ENCODE measurements around the gene OBSCN.
"Not testable (repeated sequence)": the region's sequence is repeated elsewhere in the genome, so short reads cannot be mapped to it uniquely, and the experiment has no call there.

The OBSCN gene

DNA sequence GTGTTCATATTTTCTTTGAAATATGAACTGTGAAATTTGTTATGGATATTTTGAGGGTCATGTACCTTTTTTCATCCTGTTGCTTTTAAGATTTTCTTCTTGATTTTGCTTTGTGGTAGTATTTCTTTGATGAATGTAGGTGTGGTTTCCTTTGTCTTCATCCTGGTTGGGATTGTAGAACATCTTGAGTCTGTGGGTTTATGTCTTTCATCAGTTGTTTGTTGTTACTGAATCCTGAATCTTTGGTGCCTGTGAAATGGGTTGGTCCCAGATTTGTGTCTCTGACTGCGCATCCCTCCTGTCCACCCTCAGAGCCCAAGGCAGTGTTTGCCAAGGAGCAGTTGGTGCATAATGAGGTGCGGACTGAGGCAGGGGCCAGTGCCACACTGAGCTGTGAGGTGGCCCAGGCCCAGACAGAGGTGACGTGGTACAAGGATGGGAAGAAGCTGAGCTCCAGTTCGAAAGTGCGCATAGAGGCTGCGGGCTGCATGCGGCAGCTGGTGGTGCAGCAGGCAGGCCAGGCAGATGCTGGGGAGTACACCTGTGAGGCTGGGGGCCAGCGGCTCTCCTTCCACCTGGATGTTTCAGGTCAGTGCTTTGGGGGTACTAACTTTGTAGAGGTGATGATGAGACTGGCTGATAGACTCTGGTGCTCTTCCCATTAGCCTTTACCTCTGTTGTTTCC lies 38.5 kb downstream of the OBSCN start:
- Histone ChIP-seq H3K27me3 (ENCODE audit: insufficient read depth, low read length) (no peaks in the 10 kb centered on the region), H3K4me3 (ENCODE audit: low read length) (no peak overlapping the region), H3K9me3 (ENCODE audit: insufficient read depth, low read depth, low read length) (peaks cover 49% of the 10 kb centered on the region), H3K36me3 (ENCODE audit: insufficient read depth, low read depth, low read length) (peaks cover 96% of the 10 kb centered on the region), H3K9ac (ENCODE audit: low read depth, low read length) (no peak overlapping the region), H3K4me1 (ENCODE audit: insufficient read depth, low read length) (no peaks in the 10 kb centered on the region), H3K27ac (ENCODE audit: low read length) (no peak overlapping the region)

DNA sequence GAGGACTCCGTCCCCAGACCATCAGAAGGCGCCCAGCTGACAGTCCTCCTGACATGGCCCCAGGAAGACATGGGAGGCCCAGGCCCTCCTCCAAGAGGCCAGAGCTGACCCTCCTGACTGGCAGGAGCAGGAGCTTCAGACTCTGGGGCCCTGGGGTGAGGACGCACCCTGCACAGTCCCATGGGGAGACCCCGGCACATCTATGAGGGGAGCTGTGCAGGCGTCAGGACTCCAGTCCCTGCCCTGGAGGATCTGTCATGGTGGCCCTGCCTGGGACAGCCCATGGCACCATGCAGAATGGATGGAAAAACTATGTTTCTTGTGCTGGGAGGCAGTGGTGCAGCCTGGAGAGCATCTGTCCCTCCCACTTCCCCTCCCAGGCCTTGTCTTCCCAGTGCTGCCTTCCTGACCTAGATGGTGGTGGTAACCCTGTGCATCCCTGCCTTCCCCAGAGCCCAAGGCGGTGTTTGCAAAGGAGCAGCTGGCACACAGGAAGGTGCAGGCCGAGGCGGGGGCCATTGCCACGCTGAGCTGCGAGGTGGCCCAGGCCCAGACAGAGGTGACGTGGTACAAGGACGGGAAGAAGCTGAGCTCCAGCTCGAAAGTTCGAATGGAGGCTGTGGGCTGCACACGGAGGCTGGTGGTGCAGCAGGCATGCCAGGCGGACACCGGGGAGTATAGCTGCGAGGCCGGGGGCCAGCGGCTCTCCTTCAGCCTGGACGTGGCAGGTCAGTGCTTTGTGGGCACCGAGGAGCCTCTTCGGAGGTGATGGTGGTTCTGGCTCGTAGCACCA lies 41.9 kb downstream of the OBSCN start:
- Histone ChIP-seq H3K27me3 (ENCODE audit: insufficient read depth, low read length) (no peaks in the 10 kb centered on the region), H3K4me3 (ENCODE audit: low read length) (no peak overlapping the region), H3K9ac (ENCODE audit: low read depth, low read length) (no peak overlapping the region), H3K4me1 (ENCODE audit: insufficient read depth, low read length) (no peaks in the 10 kb centered on the region), H3K9me3 (ENCODE audit: insufficient read depth, low read depth, low read length) (peaks cover 17% of the 10 kb centered on the region; the same call in 1 of the 2 replicates), H3K36me3 (ENCODE audit: insufficient read depth, low read depth, low read length) (peaks cover 81% of the 10 kb centered on the region), H3K27ac (ENCODE audit: low read length) (no peak overlapping the region)

DNA sequence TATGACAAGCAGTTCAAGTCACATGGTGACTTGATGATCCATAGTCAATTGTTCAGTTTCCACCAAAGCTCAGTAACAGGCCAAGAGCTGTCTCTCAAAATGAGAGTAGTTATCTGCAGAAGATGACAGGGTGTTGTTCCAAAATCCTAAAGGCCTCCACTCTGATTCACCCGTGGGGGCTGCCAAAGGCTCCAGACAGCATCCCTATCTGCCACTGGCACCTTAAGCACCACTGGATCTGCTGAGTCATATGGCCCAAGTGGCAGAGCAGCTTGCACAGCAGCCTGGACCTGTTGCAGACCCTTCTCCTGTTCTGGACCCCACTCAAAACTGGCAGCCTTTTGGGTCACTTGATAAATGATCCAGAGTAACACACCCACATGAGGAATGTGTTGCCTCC lies 44.6 kb downstream of the OBSCN start:
- peaks cover 66% of the 10 kb centered on the region for H3K36me3 ChIP-seq (ENCODE audit: insufficient read depth, low read depth, low read length)
- H3K27ac ChIP-seq (ENCODE audit: low read length); H3K4me3 ChIP-seq (ENCODE audit: low read length); H3K4me1 ChIP-seq (ENCODE audit: insufficient read depth, low read length); H3K9me3 ChIP-seq (ENCODE audit: insufficient read depth, low read depth, low read length); H3K27me3 ChIP-seq (ENCODE audit: insufficient read depth, low read length); H3K9ac ChIP-seq (ENCODE audit: low read depth, low read length): not testable (repeated sequence)

DNA sequence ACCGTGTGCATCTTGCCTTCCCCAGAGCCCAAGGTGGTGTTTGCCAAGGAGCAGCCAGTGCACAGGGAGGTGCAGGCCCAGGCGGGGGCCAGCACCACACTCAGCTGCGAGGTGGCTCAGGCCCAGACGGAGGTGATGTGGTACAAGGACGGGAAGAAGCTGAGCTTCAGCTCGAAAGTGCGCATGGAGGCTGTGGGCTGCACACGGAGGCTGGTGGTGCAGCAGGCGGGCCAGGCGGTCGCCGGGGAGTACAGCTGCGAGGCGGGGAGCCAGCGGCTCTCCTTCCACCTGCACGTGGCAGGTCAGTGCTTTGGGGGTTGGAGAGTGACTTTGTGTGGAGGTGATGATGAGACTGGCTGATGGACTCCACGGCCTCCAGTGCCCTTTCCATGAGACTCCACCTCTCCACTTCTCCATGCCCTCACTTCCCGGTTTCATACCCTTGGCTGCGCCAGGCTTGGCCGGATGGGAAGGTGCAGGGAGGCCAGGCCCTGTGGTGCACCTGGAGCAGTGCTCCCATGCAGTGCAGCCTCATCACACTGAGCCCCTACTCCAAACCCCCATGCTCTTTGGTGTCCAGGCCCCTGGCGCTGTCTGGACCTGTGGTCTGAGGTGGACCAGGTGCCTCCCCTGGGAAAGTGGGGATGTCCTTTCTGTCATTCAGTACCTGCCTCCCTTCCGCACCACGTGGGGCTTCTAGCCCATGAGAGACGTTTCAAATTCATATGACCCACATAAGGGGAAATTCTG lies 49.0 kb downstream of the OBSCN start:
- Histone ChIP-seq H3K4me3 (ENCODE audit: low read length) (no peak overlapping the region), H3K36me3 (ENCODE audit: insufficient read depth, low read depth, low read length) (peaks cover 32% of the 10 kb centered on the region), H3K4me1 (ENCODE audit: insufficient read depth, low read length) (no peaks in the 10 kb centered on the region), H3K27ac (ENCODE audit: low read length) (no peak overlapping the region), H3K27me3 (ENCODE audit: insufficient read depth, low read length) (no peaks in the 10 kb centered on the region), H3K9ac (ENCODE audit: low read depth, low read length) (no peak overlapping the region), H3K9me3 (ENCODE audit: insufficient read depth, low read depth, low read length) (no peaks in the 10 kb centered on the region; the same call in 1 of the 2 replicates)

DNA sequence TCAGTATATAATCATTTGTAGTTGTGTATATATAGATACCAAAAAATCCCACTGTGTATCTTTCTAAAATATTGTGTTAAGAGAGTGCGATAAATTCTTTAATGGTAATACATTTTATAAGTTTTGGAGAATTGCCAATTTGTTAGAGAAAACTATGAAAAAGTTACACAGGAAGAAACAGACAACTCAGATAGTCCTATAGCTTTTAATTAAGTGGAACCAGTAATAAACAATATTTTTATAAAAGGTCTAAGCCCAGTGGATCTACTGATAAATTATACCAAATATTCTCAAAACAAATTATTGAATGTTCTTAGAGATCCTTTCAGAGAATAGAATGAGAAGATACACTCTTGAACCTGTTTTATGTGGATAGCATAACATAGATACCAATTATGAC lies 50.6 kb downstream of the OBSCN start:
- H3K27me3 ChIP-seq (ENCODE audit: insufficient read depth, low read length): no peaks in the 10 kb centered on the region
- H3K4me1 ChIP-seq (ENCODE audit: insufficient read depth, low read length): no peaks in the 10 kb centered on the region
- peaks cover 26% of the 10 kb centered on the region for H3K36me3 ChIP-seq (ENCODE audit: insufficient read depth, low read depth, low read length)
- no peak overlapping the region for H3K4me3 ChIP-seq (ENCODE audit: low read length)
- H3K9ac ChIP-seq (ENCODE audit: low read depth, low read length): no peak overlapping the region
- no peaks in the 10 kb centered on the region; the same call in 1 of the 2 replicates for H3K9me3 ChIP-seq (ENCODE audit: insufficient read depth, low read depth, low read length)
- H3K27ac ChIP-seq (ENCODE audit: low read length): no peak overlapping the region

DNA sequence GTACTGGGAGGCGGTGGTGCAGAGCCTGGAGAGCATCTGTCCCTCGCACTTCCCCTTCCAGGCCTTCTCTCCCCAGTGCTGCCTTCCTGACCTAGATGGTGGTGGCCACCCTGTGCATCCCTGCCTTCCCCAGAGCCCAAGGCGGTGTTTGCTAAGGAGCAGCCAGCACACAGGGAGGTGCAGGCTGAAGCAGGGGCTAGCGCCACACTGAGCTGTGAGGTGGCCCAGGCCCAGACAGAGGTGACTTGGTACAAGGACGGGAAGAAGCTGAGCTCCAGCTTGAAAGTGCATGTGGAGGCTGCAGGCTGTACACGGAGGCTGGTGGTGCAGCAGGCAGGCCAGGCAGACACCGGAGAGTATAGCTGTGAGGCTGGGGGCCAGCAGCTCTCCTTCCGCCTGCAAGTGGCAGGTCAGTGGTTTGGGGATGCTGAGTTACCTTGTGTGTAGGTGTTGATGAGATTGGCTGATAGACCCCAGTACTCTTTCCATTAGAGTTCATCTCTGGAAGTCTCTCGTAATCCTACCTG lies 51.6 kb downstream of the OBSCN start:
- Histone ChIP-seq H3K4me1 (ENCODE audit: insufficient read depth, low read length) (no peaks in the 10 kb centered on the region), H3K36me3 (ENCODE audit: insufficient read depth, low read depth, low read length) (peaks cover 18% of the 10 kb centered on the region), H3K4me3 (ENCODE audit: low read length) (no peak overlapping the region), H3K9ac (ENCODE audit: low read depth, low read length) (no peak overlapping the region), H3K9me3 (ENCODE audit: insufficient read depth, low read depth, low read length) (no peaks in the 10 kb centered on the region; the same call in 1 of the 2 replicates), H3K27me3 (ENCODE audit: insufficient read depth, low read length) (no peaks in the 10 kb centered on the region), H3K27ac (ENCODE audit: low read length) (no peak overlapping the region)

DNA sequence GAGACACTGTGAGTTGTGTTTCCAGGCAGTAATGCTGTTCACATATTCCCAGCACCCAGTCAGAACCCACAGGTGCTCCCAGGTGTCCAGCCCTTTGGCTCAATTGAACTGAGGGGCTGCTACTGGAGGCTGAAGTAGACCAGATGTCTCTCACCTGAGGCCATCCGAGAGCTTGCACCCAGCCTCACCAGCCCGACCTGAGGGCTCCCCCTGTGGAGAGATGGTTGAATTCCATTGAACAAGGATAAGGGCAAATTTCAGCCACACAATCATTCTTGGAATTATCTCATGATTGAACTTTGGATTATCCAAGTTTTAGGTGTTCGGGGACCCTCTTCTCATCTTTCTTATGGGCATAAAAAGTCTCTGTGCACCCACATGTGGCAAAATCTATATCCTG lies 52.1 kb downstream of the OBSCN start:
- Histone ChIP-seq H3K36me3 (ENCODE audit: insufficient read depth, low read depth, low read length) (peaks cover 18% of the 10 kb centered on the region), H3K4me1 (ENCODE audit: insufficient read depth, low read length) (no peaks in the 10 kb centered on the region)

DNA sequence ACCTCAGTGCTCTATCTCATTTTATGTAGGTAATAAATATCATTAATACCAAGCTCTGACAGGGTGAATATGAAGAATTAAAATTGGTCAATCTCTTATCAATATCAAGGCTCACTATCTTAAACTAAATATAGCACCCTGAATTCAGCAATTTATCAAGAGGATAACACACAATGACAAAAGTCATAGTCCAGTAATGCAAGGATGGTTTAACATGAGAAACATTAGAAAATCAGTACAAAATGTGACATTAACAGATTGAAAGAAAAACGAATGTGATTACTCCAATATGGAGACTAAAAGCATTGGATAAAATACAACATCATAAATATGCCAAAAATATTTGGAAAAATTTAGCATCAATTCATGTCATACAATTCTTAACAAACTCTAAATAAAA lies 53.9 kb downstream of the OBSCN start:
- Histone ChIP-seq H3K4me1 (ENCODE audit: insufficient read depth, low read length) (no peaks in the 10 kb centered on the region), H3K27me3 (ENCODE audit: insufficient read depth, low read length) (no peaks in the 10 kb centered on the region), H3K4me3 (ENCODE audit: low read length) (no peak overlapping the region), H3K9ac (ENCODE audit: low read depth, low read length) (no peak overlapping the region), H3K27ac (ENCODE audit: low read length) (no peak overlapping the region), H3K9me3 (ENCODE audit: insufficient read depth, low read depth, low read length) (no peaks in the 10 kb centered on the region), H3K36me3 (ENCODE audit: insufficient read depth, low read depth, low read length) (0 out of 2 replicates have a peak, but pooled peaks cover 5% of the 10 kb centered on the region)

More for the DNA sequence above, 52.1 kb downstream of the OBSCN start:
- H3K9ac ChIP-seq (ENCODE audit: low read depth, low read length): no peak overlapping the region
- no peaks in the 10 kb centered on the region; the same call in 1 of the 2 replicates for H3K9me3 ChIP-seq (ENCODE audit: insufficient read depth, low read depth, low read length)
- H3K27ac ChIP-seq (ENCODE audit: low read length): no peak overlapping the region
- no peaks in the 10 kb centered on the region for H3K27me3 ChIP-seq (ENCODE audit: insufficient read depth, low read length)
- H3K4me3 ChIP-seq (ENCODE audit: low read length): no peak overlapping the region

DNA sequence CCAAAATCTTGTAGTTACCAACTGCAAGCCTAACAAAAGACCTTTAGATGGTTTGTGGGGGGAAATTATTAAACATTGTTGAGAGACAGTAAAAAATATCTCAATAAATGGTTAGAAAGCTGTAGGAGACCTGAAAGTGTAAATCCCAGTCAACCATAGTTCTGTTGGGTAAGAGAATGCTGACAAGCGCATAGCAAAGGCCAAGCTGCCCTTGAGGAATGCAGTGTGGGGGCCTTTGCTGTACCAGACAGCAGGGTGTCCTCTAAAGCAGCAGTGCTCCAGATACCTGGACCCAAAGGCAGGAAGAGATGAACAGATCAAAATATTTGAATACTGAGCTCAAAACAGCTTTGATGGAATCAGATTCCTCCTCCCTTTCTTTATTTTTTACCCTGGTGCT lies 54.6 kb downstream of the OBSCN start:
- H3K4me1 ChIP-seq (ENCODE audit: insufficient read depth, low read length): no peaks in the 10 kb centered on the region
- H3K9ac ChIP-seq (ENCODE audit: low read depth, low read length): no peak overlapping the region

DNA sequence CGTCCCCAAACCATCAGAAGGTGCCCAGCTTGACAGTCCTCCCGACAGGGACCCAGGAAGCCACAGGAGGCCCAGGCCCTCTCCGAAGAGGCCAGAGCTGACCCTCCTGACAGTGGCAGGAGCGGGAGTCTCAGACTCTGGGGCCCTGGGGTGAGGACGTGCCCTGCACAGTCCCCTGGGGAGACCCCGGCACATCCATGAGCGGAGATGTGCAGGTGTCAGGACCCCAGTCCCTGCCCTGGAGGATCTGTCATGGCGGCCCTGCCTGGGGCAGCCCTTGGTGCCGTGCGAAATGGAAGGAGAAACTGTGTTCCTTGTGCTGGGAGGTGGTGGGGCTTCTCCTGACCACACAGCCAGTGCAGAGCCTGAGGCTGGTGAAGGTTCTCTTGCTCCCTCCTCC lies 55.8 kb downstream of the OBSCN start:
- Histone ChIP-seq H3K4me3 (ENCODE audit: low read length) (no peak overlapping the region), H3K27ac (ENCODE audit: low read length) (no peak overlapping the region), H3K9me3 (ENCODE audit: insufficient read depth, low read depth, low read length) (no peaks in the 10 kb centered on the region), H3K36me3 (ENCODE audit: insufficient read depth, low read depth, low read length) (peaks cover 6% of the 10 kb centered on the region; the same call in 1 of the 2 replicates), H3K27me3 (ENCODE audit: insufficient read depth, low read length) (no peaks in the 10 kb centered on the region), H3K4me1 (ENCODE audit: insufficient read depth, low read length) (no peaks in the 10 kb centered on the region), H3K9ac (ENCODE audit: low read depth, low read length) (no peak overlapping the region)

More for the DNA sequence above, 54.6 kb downstream of the OBSCN start:
- no peak overlapping the region for H3K4me3 ChIP-seq (ENCODE audit: low read length)
- no peak overlapping the region for H3K27ac ChIP-seq (ENCODE audit: low read length)
- 0 out of 2 replicates have a peak, but pooled peaks cover 5% of the 10 kb centered on the region for H3K36me3 ChIP-seq (ENCODE audit: insufficient read depth, low read depth, low read length)
- no peaks in the 10 kb centered on the region for H3K27me3 ChIP-seq (ENCODE audit: insufficient read depth, low read length)
- H3K9me3 ChIP-seq (ENCODE audit: insufficient read depth, low read depth, low read length): no peaks in the 10 kb centered on the region

DNA sequence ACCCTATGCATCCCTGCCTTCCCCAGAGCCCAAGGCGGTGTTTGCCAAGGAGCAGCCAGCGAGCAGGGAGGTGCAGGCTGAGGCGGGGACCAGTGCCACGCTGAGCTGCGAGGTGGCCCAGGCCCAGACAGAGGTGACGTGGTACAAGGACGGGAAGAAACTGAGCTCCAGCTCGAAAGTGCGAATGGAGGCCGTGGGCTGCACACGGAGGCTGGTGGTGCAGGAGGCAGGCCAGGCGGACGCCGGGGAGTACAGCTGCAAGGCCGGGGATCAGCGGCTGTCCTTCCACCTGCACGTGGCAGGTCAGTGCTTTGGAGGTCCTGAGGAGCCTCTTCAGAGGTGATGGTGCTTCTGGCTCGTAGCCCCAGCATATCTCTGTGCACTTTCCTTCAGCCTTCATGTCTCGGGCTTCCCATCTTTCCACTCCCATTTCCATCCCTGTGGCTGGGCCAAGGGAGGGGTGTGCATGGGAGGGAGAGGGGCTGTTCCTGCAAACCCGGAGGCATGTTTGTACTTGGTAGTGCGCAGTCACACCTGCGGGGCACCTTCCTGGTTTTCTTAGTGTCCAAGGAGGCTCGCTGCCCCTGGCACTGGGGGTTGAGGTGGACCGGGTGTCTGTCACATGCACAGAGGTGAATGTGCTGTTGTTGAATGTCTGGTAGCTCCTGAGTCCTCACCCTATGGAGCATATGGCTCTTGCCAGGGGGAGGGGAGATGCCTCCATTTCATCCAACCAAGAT lies 56.4 kb downstream of the OBSCN start:
- peaks cover 10% of the 10 kb centered on the region; the same call in 1 of the 2 replicates for H3K36me3 ChIP-seq (ENCODE audit: insufficient read depth, low read depth, low read length)

More for the DNA sequence above, 56.4 kb downstream of the OBSCN start:
- Histone ChIP-seq H3K27me3 (ENCODE audit: insufficient read depth, low read length) (no peaks in the 10 kb centered on the region), H3K4me3 (ENCODE audit: low read length) (no peak overlapping the region), H3K9ac (ENCODE audit: low read depth, low read length) (no peak overlapping the region), H3K27ac (ENCODE audit: low read length) (no peak overlapping the region), H3K4me1 (ENCODE audit: insufficient read depth, low read length) (no peaks in the 10 kb centered on the region), H3K9me3 (ENCODE audit: insufficient read depth, low read depth, low read length) (no peaks in the 10 kb centered on the region)
